ENCODE measurements around the gene CCDC191.

DNA sequence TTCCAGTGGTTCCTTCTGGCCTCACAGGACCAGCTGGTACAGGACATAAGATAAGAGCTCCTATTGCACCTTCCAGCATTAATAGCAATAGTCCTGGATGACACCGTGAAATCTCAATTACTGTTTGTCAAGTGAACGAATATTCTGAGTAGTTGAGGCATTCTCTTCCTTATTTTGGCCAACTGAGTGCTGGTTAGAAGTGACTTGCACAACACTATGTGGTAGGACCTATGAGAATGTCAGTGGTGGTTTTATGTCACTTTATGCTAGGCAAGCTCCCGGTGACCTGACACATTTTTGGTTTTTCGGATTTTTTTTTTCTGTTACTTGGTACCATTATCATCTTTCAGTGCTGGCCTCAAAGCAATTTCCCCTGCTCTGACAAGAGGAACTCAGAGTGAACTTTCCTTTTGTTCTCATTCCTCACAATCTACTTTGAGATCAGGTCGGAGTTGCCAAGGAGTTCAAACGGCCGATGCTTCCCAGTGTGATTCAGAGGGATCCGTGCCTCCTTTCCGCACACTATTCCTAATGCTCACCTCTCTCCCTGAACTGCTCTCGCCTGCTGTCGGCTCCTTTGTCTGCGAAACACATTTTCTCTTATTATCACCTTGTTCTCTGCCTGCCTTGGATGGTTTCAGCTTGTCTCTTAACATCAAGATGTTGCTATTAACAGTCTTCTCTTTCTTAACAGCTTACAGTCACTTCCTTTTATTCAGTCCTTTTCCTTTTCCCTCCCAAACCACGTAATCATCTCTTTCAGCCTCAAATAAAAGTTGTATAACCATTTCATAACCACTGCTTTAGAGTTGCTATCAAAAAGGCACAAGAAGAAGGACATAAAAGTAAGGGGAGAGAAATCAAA is 36.1 kb upstream of the CCDC191 start:
- TF ChIP-seq, protein P1, sequence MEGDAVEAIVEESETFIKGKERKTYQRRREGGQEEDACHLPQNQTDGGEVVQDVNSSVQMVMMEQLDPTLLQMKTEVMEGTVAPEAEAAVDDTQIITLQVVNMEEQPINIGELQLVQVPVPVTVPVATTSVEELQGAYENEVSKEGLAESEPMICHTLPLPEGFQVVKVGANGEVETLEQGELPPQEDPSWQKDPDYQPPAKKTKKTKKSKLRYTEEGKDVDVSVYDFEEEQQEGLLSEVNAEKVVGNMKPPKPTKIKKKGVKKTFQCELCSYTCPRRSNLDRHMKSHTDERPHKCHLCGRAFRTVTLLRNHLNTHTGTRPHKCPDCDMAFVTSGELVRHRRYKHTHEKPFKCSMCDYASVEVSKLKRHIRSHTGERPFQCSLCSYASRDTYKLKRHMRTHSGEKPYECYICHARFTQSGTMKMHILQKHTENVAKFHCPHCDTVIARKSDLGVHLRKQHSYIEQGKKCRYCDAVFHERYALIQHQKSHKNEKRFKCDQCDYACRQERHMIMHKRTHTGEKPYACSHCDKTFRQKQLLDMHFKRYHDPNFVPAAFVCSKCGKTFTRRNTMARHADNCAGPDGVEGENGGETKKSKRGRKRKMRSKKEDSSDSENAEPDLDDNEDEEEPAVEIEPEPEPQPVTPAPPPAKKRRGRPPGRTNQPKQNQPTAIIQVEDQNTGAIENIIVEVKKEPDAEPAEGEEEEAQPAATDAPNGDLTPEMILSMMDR (IDR thresholded peaks at IDR 0.05), result no peak
- TF ChIP-seq POLR2A (IDR thresholded peaks at IDR 0.05), result no peak

All from thyroid gland (tissue), 4 donors.